RCC 7860 (cell line): Measurements from ENCODE around the gene YBX3.

Experiments
- DNase-seq: peaks from one replicate; pipeline ENCODE4 v3.0.0-alpha.2; 2015; ENCODE audit warnings: low spot score
- FAIRE-seq: peaks from 2 replicates; lab custom pipeline; 2012; peaks lifted over from hg19 to GRCh38; lab: Jason Lieb, UNC

The YBX3 gene

GRCh38 chr12:10722502-10722904, 620 bp downstream of the YBX3 start:
- DNase-seq (peak; percentile 26), FAIRE-seq (no peak)

GRCh38 chr12:10721651-10722501, 1.2 kb downstream of the YBX3 start:
- DNase-seq (peak; percentile 84), FAIRE-seq (peak; percentile 68)

DNA sequence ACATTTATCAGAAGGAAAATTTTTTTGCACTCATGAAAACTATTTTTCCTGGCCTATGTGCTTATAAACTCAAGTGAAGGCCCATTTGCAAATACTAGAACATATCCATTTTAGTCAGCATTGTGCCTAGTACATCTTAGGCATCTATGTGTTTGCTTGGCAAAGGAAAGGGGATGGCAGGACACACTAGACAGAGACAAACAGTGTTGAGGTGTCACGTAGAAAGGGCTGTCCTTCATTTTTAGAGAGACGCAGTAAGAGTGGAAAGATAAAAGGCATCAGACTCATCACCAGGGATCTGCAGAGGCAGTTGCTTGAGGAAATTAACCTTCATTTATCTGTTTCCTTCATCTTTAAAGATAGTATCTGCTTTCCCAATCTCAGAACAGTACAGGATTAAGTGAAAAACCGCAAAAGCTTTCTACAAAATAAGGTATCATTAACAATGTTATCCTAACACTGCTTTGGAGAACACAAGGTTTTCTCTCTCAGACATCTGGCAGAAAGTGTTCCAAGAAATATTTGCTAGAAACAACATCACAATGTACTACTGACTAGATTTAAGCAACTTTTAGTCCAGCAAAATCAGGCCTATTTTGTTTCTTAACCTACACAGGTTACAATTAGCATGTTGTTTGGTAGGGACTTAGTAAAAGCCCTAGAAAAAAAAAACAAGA, 2.0 kb downstream of the YBX3 start:
- FAIRE-seq, result no peak
- DNase-seq, result no peak

DNA sequence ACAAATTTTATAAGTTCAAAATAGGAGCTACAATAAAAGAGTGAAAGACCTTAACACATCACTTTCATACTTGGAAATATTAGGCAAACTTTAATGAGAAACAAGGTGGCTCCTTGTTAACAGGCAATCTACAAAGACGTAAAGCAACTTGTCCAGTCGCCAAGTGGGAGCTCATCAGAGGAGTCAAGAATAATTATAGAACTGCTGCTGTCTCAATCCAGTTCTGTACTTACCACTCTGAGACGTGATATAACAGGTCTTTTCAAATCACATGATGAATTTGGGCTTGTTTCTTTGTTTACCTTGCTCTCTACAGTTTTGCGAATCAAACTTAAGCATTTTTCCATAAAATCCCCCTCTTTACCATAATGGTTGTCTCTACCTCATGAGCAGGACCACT, 3.6 kb downstream of the YBX3 start:
- FAIRE-seq (no peak), DNase-seq (no peak)

DNA sequence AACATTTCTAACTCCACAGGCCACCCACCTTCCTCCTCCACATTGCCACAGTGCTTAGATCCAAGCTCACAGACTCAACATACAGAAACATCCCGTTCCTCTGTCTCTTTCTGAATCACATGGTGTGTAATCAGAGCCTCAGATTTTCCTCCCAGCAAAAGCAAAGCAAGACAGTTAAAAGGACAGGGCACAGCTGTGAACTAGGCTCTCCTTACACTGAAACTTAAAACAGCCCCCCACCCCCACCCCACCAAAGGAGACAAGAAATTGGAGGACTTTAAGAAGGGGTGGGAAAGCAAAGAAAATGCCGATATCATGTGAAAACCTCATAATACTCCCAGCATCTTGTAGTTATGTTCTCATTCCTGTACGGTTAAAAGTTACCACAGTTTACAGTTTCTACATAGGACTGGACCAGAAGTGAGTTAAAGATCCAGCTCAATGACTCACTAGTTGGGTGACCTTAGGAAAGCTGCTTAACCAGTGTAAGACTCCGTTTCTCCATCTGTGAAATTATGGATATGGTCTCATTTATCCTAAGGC, 4.8 kb downstream of the YBX3 start:
- DNase-seq, result peak; percentile 21
- peak; percentile 69 for FAIRE-seq

GRCh38 chr12:10717410-10717809, 5.7 kb downstream of the YBX3 start:
- DNase-seq (no peak), FAIRE-seq (no peak)

DNA sequence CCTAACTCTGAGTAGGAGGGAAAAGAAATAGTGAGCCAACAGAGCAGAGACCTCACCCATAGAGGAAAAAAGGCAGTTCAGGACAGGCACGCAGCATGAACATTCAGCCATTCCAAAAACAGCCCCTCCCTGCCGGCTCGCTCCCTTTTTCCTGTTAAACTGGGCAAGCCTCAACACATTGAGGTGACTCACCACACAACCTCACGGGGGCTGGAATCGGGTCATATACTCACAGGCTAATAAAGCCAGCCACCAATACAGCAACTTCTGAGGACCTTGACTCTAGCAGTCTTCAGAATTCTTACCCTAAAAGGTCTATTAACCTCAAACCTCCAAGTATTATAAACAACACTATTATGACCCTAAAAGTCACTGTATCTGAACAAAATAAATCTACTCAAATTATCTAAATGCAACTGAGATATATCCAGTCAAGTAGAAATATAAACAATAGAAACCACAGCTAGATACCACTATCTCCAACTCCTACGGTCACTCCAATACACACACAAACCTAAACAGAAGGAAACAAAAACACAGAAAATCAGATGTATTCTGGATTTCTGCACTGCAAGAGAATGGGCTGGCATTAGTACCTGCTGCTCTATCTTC, 6.3 kb downstream of the YBX3 start:
- FAIRE-seq, result peak; percentile 87
- peak; percentile 64 for DNase-seq

DNA sequence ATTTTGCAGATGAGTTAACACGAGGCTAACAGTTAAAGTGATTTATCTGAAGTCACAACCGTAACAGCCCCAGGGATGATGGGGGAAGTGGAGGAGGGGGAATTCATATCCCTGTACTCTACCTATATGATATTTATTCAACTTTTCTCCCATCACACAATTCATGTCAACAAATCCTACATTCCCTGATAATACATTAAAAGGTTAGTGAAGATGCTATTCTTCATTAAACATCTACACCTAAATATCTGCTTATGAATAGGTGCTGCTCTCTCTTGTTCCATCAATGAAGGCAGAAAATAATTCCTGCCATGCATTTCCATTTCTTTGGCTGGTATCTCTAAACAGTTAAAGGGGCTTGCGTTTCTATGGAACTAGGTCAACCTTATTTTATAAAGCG, 6.8 kb downstream of the YBX3 start:
- FAIRE-seq (no peak), DNase-seq (no peak)

DNA sequence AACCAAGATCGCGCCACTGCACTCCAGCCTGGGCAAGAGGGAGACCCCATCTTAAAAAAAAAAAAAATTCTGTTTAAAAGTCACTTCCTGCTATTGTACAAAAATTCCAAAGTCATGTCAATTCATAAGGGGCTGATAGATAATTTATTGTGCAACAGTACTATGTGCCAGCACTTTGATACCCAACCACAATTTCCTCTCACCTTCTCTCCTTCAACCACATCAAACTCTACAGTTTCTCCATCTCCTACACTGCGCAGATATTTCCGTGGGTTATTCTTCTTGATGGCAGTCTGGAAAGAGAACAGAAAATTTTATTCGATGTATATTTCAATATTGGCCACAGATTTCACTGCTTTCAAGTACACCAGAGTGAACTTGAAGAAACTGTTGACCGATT, 7.6 kb downstream of the YBX3 start:
- DNase-seq (no peak), FAIRE-seq (no peak)

- no peak for FAIRE-seq
- no peak for DNase-seq
These were observed 13.3 kb downstream of the YBX3 start for GRCh38 chr12:10709808-10710207.

DNA sequence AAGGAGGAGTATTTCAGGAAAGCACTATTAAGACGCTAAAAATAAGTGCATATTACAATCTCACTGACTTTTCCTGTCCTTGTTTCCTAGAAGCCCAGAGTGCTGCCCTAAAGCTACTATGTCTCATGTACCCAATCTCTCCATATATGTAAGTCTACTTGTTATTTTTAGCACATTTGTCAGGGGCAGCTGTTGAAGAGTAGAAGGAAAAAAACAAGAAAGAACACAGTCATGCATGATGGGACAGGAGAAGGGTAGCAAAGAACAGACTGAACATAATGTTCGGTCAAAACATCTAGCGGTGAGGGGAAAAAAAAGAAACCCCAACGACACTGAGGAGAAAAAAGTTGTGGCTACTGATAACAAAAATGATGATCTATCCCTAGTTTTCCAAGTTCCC, 14.3 kb downstream of the YBX3 start:
- no peak for FAIRE-seq

DNA sequence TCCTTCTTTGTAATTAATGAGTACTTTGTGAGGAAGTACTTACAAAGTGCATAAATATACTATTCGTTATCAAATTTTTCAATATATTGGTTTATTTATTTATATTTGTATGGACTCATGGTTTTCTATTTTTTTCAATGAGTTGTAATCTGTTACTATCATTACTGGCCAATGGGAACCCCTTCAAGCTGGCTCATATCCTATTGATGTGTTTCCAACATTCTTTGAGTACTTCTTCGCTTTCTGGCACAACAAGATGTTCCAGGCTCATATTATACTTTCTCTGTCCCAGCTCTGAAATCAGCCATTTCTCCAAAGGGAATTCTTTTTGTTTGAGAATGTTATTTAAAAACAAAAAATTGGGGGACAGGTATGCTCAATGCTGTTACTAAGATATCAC, 17.5 kb downstream of the YBX3 start:
- DNase-seq, result no peak
- no peak for FAIRE-seq

More for the DNA sequence above, 14.3 kb downstream of the YBX3 start:
- DNase-seq, result no peak

DNA sequence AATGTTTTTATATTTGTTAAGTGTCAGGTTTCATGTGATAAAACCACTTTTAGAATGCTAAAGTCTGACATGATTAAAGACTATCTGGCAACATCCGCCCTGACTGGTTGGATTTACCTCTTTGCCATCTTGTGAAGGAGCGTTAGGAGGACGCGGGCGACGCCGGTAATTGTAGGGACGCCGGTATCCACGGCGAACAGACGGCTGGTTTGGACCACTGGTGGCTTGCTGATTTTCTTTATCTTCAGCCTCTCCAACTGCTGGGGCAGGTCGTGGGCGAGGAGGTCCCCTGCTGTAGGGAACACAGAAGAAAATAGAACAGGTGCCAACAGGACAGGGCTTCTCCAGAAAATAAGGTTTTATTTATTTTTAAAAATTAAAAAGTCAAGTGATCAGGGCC, 21.3 kb downstream of the YBX3 start:
- FAIRE-seq (no peak), DNase-seq (no peak)

GRCh38 chr12:10701131-10701681, 21.9 kb downstream of the YBX3 start:
- FAIRE-seq, result no peak

DNA sequence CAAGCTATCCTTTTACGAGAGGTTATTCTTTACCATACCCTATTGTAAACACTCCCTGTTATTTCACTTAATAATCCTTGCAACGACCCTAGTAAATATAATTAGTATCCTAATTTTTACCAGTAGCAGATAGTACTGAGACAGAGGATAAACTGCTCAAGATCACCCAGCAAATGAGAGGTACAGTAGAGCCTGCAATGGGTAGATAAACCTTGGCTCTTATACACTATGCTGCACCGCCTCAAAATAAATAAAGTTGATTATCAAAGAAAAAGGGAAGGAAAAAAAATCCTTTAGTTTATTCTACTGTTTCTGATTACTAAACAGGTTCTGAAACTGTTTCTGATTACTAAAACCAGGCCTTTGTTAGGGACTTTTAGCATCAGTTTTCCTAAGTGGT, 22.5 kb downstream of the YBX3 start:
- no peak for FAIRE-seq
- DNase-seq, result no peak

More at GRCh38 chr12:10701131-10701681, 21.9 kb downstream of the YBX3 start:
- DNase-seq, result no peak

GRCh38 chr12:10697862-10698261, 25.3 kb downstream of the YBX3 start:
- DNase-seq (no peak), FAIRE-seq (no peak)

GRCh38 chr12:10697156-10697555, 26.0 kb downstream of the YBX3 start:
- no peak for FAIRE-seq
- DNase-seq, result no peak

DNA sequence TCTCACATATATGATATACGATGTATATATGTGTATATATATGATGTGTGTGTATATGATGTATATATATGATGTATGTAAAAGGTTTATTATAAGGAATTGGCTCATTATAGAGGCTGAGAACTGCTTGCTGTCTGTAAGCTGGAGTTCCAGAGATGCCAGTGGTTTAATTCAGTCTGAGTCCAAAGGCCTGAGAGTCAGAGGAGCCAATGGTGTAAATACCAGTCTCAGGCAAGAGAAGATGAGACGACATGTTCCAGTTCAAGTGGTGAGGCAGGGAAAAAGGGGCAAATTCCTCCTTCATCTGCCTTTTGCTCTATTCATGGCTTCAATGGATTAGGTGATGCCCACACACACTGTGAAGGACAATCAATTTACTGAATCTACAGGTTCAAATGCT, 32.2 kb downstream of the YBX3 start:
- FAIRE-seq (no peak), DNase-seq (no peak)

DNA sequence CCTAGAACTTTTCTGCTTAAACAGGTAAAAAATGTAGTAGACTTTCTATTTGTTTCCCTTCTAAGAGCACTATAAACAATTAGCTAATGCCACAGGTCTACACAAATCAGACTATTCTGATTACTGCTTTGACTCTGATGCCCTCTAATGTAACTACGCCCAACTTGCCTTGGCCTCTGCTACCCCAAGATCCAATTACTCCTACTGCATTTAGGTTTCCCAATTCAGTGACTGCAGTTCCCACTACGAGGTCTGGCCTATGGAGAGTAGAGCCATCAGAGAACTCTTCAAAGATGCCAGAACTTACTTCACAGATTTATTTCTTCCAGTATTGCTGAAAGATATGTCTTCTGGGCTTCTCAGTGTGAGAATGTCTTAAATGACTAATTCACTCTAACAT, 34.0 kb downstream of the YBX3 start:
- FAIRE-seq, result no peak
- no peak for DNase-seq

GRCh38 chr12:10688042-10688441, 35.1 kb downstream of the YBX3 start:
- no peak for DNase-seq
- FAIRE-seq, result no peak

- FAIRE-seq, result peak; percentile 45
- DNase-seq, result peak; percentile 75
These were observed 49.3 kb downstream of the YBX3 start, which contains the start of gene STYK1 for GRCh38 chr12:10673659-10674384. Gene STYK1 (minus strand): TSS chr12:10674052. CDS start chr12:10634618, 39,434 bp downstream.
